Osteoblast (primary cell): ENCODE results near the gene BCL2L13. TPM values are rescaled to one million over a fixed set of nuclear protein-coding genes. Genes with fewer than 3 reads are reported as not detected.

Source experiments
- DNase-seq: peaks from one replicate; pipeline ENCODE4 v3.0.0; 2011; ENCODE audit warnings: low spot score, mixed read lengths; ENCODE audit not compliant: insufficient read length; ENCODE audit errors: missing footprints
- H2AFZ ChIP-seq: 2 replicates; pipeline ENCODE4 v1.6.0; 2011; ENCODE audit warnings: mild to moderate bottlenecking, low read length
- H3K27ac ChIP-seq: 2 replicates; pipeline ENCODE4 v1.5.1; 2011; ENCODE audit warnings: mild to moderate bottlenecking, low read depth, low read length, moderate library complexity
- H3K27me3 ChIP-seq: 2 replicates; pipeline ENCODE4 v1.6.0; 2012; ENCODE audit warnings: mild to moderate bottlenecking, control low read depth, inconsistent platforms, low read length, moderate library complexity; ENCODE audit not compliant: insufficient read depth
- H3K36me3 ChIP-seq: 2 replicates; pipeline ENCODE4 v1.5.1; 2011; ENCODE audit warnings: mild to moderate bottlenecking, low read length, control low read depth, moderate library complexity; ENCODE audit not compliant: insufficient read depth
- H3K4me1 ChIP-seq: 2 replicates; pipeline ENCODE4 v1.5.1; 2011; ENCODE audit warnings: mild to moderate bottlenecking, low read length, control low read depth, moderate library complexity; ENCODE audit not compliant: insufficient read depth
- H3K4me2 ChIP-seq: 2 replicates; pipeline ENCODE4 v1.6.0; 2011; ENCODE audit warnings: mild to moderate bottlenecking, low read length; ENCODE audit not compliant: insufficient read depth
- H3K4me3 ChIP-seq: fragments of 200-600 bp; sonication (generic); 3 replicates; pipeline ENCODE4 v1.5.1; 2012; ENCODE audit warnings: mild to moderate bottlenecking, low read length, inconsistent platforms; ENCODE audit not compliant: insufficient read depth
- H3K79me2 ChIP-seq: 2 replicates; pipeline ENCODE4 v1.6.0; 2012; ENCODE audit warnings: mild to moderate bottlenecking, low read length, control low read depth, inconsistent platforms; ENCODE audit not compliant: insufficient read depth
- H3K9me3 ChIP-seq: 2 replicates; pipeline ENCODE4 v1.5.1; 2011; ENCODE audit warnings: low read depth, low read length, control low read depth
- H4K20me1 ChIP-seq: 2 replicates; pipeline ENCODE4 v1.6.0; 2012; ENCODE audit warnings: mild to moderate bottlenecking, low read length, control low read depth; ENCODE audit not compliant: insufficient read depth
- CTCF ChIP-seq: IDR thresholded peaks from 2 replicates; pipeline ENCODE4 v1.5.1; 2011; ENCODE audit warnings: mild to moderate bottlenecking, low read depth, low read length, moderate library complexity; ENCODE audit errors: extremely low read depth
- total RNA-seq: library from RNA; depleted of rRNA; stranded (reverse); fragments of >200 nt; gene quantifications from 2 replicates; pipeline ENCODE4 v1.2.3, GENCODE V29; 2012

BCL2L13 gene
- total RNA-seq, 1 donor = 86.5 TPM

DNA sequence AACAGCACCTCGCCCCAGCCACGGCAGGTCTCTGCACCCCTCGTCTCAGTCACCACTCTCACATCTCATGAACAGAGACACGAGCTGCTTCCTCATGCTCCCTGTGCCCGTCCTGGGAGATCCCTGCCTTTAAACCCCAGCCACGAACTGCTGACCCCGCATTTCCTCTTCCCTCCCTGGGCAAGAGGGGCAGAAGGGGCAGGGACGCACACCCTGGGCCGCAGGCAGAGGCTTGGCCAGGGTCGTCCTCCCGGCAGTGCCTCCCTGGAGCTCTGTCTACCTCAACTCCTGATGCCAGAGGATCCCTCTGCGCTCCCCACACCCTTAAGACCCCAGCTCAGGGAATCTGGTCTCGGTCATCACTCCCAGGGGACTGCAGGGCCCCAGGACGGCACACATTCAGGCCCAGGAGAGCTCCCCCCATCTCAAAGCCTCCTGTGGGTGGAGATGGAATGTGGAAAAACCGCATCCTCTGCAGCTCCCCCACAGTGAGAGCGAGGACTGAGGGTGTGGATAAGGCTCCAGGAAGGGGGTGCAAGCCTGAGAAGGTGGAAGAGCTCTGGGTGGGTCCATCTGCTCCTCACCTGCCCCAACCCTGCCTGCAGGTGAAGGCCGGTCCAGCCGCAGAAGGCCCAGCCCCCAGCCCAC, 134.5 kb downstream of the BCL2L13 start:
- H3K9me3 ChIP-seq = no peaks in the 10 kb centered on the region
- H3K27me3 ChIP-seq = peaks cover 2% of the 10 kb centered on the region
- no peak overlapping the region for H3K27ac ChIP-seq
- no peaks in the 10 kb centered on the region for H3K36me3 ChIP-seq
- H3K4me1 ChIP-seq = peaks cover 18% of the 10 kb centered on the region
- H2AFZ ChIP-seq = peak overlapping the region; percentile 29
- DNase-seq = peak; percentile 97
- peak overlapping the region; percentile 78 for H3K4me3 ChIP-seq
- H4K20me1 ChIP-seq = peaks cover 22% of the 10 kb centered on the region
- TF ChIP-seq CTCF = no peak
- H3K4me2 ChIP-seq = peak overlapping the region; percentile 92
- peaks cover 19% of the 10 kb centered on the region for H3K79me2 ChIP-seq

- H3K36me3 ChIP-seq = no peaks in the 10 kb centered on the region
- H3K27ac ChIP-seq = no peak overlapping the region
- H3K4me3 ChIP-seq = peak overlapping the region; percentile 78
- H4K20me1 ChIP-seq = peaks cover 21% of the 10 kb centered on the region
- peaks cover 2% of the 10 kb centered on the region for H3K27me3 ChIP-seq
- peak overlapping the region; percentile 92 for H3K4me2 ChIP-seq
- H3K9me3 ChIP-seq = no peaks in the 10 kb centered on the region
- H2AFZ ChIP-seq = peak overlapping the region; percentile 29
- peaks cover 18% of the 10 kb centered on the region for H3K4me1 ChIP-seq
- H3K79me2 ChIP-seq = peaks cover 19% of the 10 kb centered on the region
- DNase-seq = peak; percentile 96
- TF ChIP-seq CTCF = no peak
Measured at GRCh38 chr22:17773606-17774205, 135.1 kb downstream of the BCL2L13 start.

DNA sequence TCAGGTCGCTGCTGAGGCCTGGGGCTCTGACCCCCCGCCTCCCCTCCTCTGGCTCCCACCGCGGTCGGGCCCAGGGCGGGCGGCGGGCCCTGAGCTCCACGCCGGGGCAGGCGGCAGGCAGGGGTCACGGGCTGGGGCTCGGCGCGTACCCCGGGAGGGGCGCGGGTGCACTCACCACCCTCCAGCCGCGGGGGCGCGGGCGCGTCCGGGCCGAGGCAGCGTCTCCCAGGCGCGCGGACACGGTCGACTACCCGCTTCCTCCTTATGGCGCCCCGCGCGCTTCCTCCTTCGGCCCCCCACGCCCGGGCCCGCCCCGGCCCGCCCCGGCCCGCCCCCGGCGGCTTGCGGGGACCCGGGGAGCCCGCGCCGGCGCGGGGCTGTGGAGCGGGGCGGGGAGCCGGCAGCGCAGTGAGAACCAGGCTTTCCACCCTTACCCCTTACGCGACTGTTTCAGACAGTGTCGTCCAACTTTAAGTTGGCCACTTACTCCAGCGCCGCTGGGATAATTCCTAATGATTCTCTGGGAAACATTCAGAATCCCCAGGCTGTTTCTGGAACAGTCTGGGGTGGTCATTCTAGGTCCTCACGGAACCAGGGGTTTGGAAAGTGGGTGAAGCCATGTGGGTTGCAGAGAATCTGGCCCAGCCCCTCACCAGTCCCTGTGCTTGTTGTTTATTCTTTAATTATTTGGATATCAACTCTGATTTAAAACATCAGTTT, 135.8 kb downstream of the BCL2L13 start, which contains the start of gene BID:
Gene BID, minus strand, starts transcription at position 264 of the 720 bp plus-strand sequence. CDS start 24,353 bp downstream, outside the sequence.
- no peak within 1 kb of the TSS for H3K27ac ChIP-seq
- peak; percentile 95 for DNase-seq
- TF ChIP-seq CTCF = no peak

More for the DNA sequence above, 135.8 kb downstream of the BCL2L13 start, which contains the start of gene BID:
- H3K27me3 ChIP-seq = peaks cover 2% of the 10 kb centered on the region
- H3K36me3 ChIP-seq = no peaks in the 10 kb centered on the region
- peak within 1 kb of the TSS; percentile 32 for H2AFZ ChIP-seq
- H3K4me1 ChIP-seq = peaks cover 18% of the 10 kb centered on the region
- peak within 1 kb of the TSS; percentile 78 for H3K4me3 ChIP-seq
- H4K20me1 ChIP-seq = peaks cover 21% of the 10 kb centered on the region
- H3K79me2 ChIP-seq = peaks cover 19% of the 10 kb centered on the region
- peak within 1 kb of the TSS; percentile 92 for H3K4me2 ChIP-seq
- no peaks in the 10 kb centered on the region for H3K9me3 ChIP-seq
